Loucy (cell line): Measurements from ENCODE around the gene HMGXB4.

Experiments used
- CTCF ChIP-seq: fragments of 200-600 bp; sonication (generic); conservative IDR thresholded peaks from 2 replicates; pipeline ENCODE4 v1.5.1; 2014; ENCODE audit warnings: mild to moderate bottlenecking, antibody characterized with exemption, low read length
- EZH2phosphoT487 ChIP-seq: fragments of 200-600 bp; IDR thresholded peaks from 2 replicates; pipeline ENCODE4 v1.6.1; 2018; ENCODE audit warnings: antibody characterized with exemption, mild to moderate bottlenecking, moderate library complexity, borderline replicate concordance

- TF ChIP-seq EZH2phosphoT487: no peak
- TF ChIP-seq CTCF: no peak
Observed at GRCh38 chr22:35215993-35216392, 41.3 kb upstream of the HMGXB4 start.
